Hepatocyte (in vitro differentiated cells): Measurements from ENCODE around the gene PMS1. TPM values are rescaled to one million over a fixed set of nuclear protein-coding genes. Genes with fewer than 3 reads are reported as not detected.

Experiments
- DNase-seq: peaks from one replicate; pipeline ENCODE4 v3.0.0-alpha.2; 2016; ENCODE audit warnings: low spot score
- H2AFZ ChIP-seq: fragments of 200-600 bp; sonication (generic); 2 replicates; pipeline ENCODE4 v1.6.0; 2016; ENCODE audit warnings: antibody characterized with exemption, mild to moderate bottlenecking
- H3K27ac ChIP-seq: fragments of 200-600 bp; sonication (generic); 2 replicates; pipeline ENCODE4 v1.5.1; 2016; ENCODE audit warnings: mild to moderate bottlenecking
- H3K27me3 ChIP-seq: fragments of 200-600 bp; sonication (generic); 2 replicates; pipeline ENCODE4 v1.6.1; 2016
- H3K36me3 ChIP-seq: fragments of 200-600 bp; sonication (generic); replicated peaks from 2 replicates; pipeline ENCODE4 v1.5.1; 2016; ENCODE audit warnings: low read depth; ENCODE audit not compliant: insufficient read depth
- H3K4me1 ChIP-seq: fragments of 200-600 bp; sonication (generic); 2 replicates; pipeline ENCODE4 v1.5.1; 2016; ENCODE audit warnings: mild to moderate bottlenecking, moderate library complexity; ENCODE audit not compliant: insufficient read depth
- H3K4me2 ChIP-seq: fragments of 200-600 bp; sonication (generic); 2 replicates; pipeline ENCODE4 v1.6.0; 2016
- H3K4me3 ChIP-seq: fragments of 200-600 bp; sonication (generic); 2 replicates; pipeline ENCODE4 v1.5.1; 2016; ENCODE audit warnings: mild to moderate bottlenecking
- H3K79me2 ChIP-seq: fragments of 200-600 bp; sonication (generic); 2 replicates; pipeline ENCODE4 v1.6.0; 2017; ENCODE audit warnings: mild to moderate bottlenecking
- H3K9me2 ChIP-seq: fragments of 200-600 bp; sonication (generic); replicated peaks from 2 replicates; pipeline ENCODE4 v1.6.0; 2017; ENCODE audit warnings: mild to moderate bottlenecking; ENCODE audit not compliant: insufficient read depth
- H3K9me3 ChIP-seq: fragments of 200-600 bp; sonication (generic); 2 replicates; pipeline ENCODE4 v1.5.1; 2016; ENCODE audit warnings: low read depth, mild to moderate bottlenecking
- H4K20me1 ChIP-seq: fragments of 200-600 bp; sonication (generic); 2 replicates; pipeline ENCODE4 v1.6.0; 2016; ENCODE audit warnings: mild to moderate bottlenecking; ENCODE audit not compliant: insufficient read depth, poor library complexity, severe bottlenecking
- CTCF ChIP-seq: fragments of 200-600 bp; sonication (generic); IDR thresholded peaks from 2 replicates; pipeline ENCODE4 v1.5.1; 2016; ENCODE audit warnings: antibody characterized with exemption, mild to moderate bottlenecking; ENCODE audit not compliant: poor library complexity
- EZH2 ChIP-seq: fragments of 200-600 bp; sonication (generic); IDR thresholded peaks from 2 replicates; pipeline ENCODE4 v1.6.1; 2016; ENCODE audit warnings: antibody characterized with exemption, mild to moderate bottlenecking, borderline replicate concordance
- EZH2phosphoT487 ChIP-seq: fragments of 200-600 bp; sonication (generic); IDR thresholded peaks from one replicate; pipeline ENCODE4 v1.6.1; 2018; ENCODE audit warnings: antibody characterized with exemption, mild to moderate bottlenecking, low read depth, moderate library complexity; ENCODE audit not compliant: unreplicated experiment, severe bottlenecking
- WGBS: methylation state at CpG from one replicate; pipeline ENCODE4 v1.1.6; 2016; ENCODE audit warnings: low lambda C conversion rate; ENCODE audit errors: missing lambda C conversion rate; 5-methylcytosine and 5-hydroxymethylcytosine counted together
- polyA plus RNA-seq: library from polyadenylated mRNA; unstranded; fragments of >200 nt; fragmentation: Nextera tagmentation; extraction: Ambion mirVana; gene quantifications from 2 replicates; pipeline ENCODE4 v1.2.1, GENCODE V29; 2016
- total RNA-seq: library from RNA; depleted of rRNA; stranded (reverse); fragments of >200 nt; gene quantifications from 2 replicates; pipeline ENCODE4 v1.2.3, GENCODE V29; 2014

PMS1 gene
- total and polyA plus RNA-seq, 2 experiments from 2014 or later, result 13.1 to 14.6 TPM

GRCh38 chr2:189783451-189783926, 761 bp upstream of the PMS1 start:
- Histone ChIP-seq H3K4me3 (peak overlapping the region; percentile 80), H3K27ac (peak overlapping the region; percentile 98), H4K20me1 (no peaks in the 10 kb centered on the region), H3K36me3 (no peaks in the 10 kb centered on the region), H3K79me2 (peaks cover 78% of the 10 kb centered on the region), H2AFZ (peak overlapping the region; percentile 93), H3K27me3 (no peaks in the 10 kb centered on the region), H3K9me3 (no peaks in the 10 kb centered on the region), H3K9me2 (no peaks in the 10 kb centered on the region), H3K4me1 (peaks cover 10% of the 10 kb centered on the region), H3K4me2 (peak overlapping the region; percentile 78)
- no peak for TF ChIP-seq EZH2phosphoT487
- TF ChIP-seq EZH2, result no peak
- no peak for TF ChIP-seq CTCF
- no peak for DNase-seq
- WGBS, result 0% methylated on average over 17 of the region's 17 CpGs

- Histone ChIP-seq H3K4me1 (no peaks in the 10 kb centered on the region), H3K79me2 (peaks cover 45% of the 10 kb centered on the region), H4K20me1 (no peaks in the 10 kb centered on the region), H3K9me2 (no peaks in the 10 kb centered on the region), H3K4me2 (no peak overlapping the region), H2AFZ (no peak overlapping the region), H3K4me3 (no peak overlapping the region), H3K27ac (no peak overlapping the region), H3K27me3 (no peaks in the 10 kb centered on the region), H3K9me3 (no peaks in the 10 kb centered on the region), H3K36me3 (no peaks in the 10 kb centered on the region)
- 95% methylated on average over 12 of the region's 12 CpGs for WGBS
- no peak for TF ChIP-seq EZH2phosphoT487
- TF ChIP-seq CTCF, result no peak
- DNase-seq, result no peak
These were observed 7.2 kb downstream of the PMS1 start for GRCh38 chr2:189791338-189792042.

GRCh38 chr2:189794310-189794709, 10.1 kb downstream of the PMS1 start:
- H3K27me3 ChIP-seq, result no peaks in the 10 kb centered on the region
- no peaks in the 10 kb centered on the region for H3K4me1 ChIP-seq
- H3K27ac ChIP-seq, result no peak overlapping the region
- no peaks in the 10 kb centered on the region for H4K20me1 ChIP-seq
- peaks cover 17% of the 10 kb centered on the region for H3K79me2 ChIP-seq
- H3K36me3 ChIP-seq, result no peaks in the 10 kb centered on the region
- no peak for DNase-seq
- H3K9me2 ChIP-seq, result no peaks in the 10 kb centered on the region
- no peak overlapping the region for H2AFZ ChIP-seq
- no peaks in the 10 kb centered on the region for H3K9me3 ChIP-seq
- 100% methylated on average over 1 of the region's 1 CpG for WGBS
- TF ChIP-seq EZH2phosphoT487, result no peak
- TF ChIP-seq CTCF, result no peak
- no peak for TF ChIP-seq EZH2
- no peak overlapping the region for H3K4me3 ChIP-seq
- H3K4me2 ChIP-seq, result no peak overlapping the region
